Measurements from ENCODE around the gene PROCR. TPM values are rescaled to one million over a fixed set of nuclear protein-coding genes. Genes with fewer than 3 reads are reported as not detected.
"Not testable (repeated sequence)": the region's sequence is repeated elsewhere in the genome, so short reads cannot be mapped to it uniquely, and the experiment has no call there.

PROCR gene
- polyA plus RNA-seq, 1 donor from 2014 or later, result 0.30 TPM

DNA sequence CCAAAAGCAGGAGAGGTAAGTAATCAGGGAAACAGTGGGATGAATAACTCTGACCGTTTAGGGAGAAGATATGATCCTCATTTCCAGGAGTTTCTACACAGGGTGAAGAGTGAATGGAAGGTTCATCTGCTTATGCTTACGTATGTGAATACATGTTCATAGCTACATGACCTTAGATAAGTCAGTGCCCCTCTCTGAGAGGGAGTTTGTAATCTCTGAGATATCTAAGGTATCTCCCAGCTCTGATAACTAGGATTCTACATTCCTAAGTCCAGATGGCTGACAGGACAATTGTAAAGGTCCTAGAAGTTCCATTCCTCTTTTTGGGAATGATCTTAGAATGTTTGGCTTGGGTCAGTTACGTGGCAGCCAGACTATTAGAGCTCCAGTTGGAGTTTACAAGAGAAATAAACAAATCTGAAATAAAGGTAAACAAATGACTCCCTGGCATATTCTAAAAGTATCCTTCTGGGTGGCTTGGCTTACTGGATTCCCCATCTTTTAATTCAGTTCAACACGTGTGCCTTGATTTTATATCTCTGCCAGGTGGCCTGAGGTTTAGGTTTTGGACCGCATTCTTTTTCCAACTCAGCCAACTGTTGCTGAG lies 15.8 kb downstream of the PROCR start:
- Histone ChIP-seq H3K27me3 (ENCODE audit: insufficient read depth, low read depth, low read length) (no peaks in the 10 kb centered on the region), H3K79me2 (replicated peaks; ENCODE audit: insufficient read depth, low read length) (no peaks in the 10 kb centered on the region), H3K27ac (ENCODE audit: low read length) (no peak overlapping the region), H3K36me3 (ENCODE audit: insufficient read depth, low read length) (no peaks in the 10 kb centered on the region), H3K9me2 (ENCODE audit: insufficient read depth, low read length) (no peaks in the 10 kb centered on the region), H3K9ac (ENCODE audit: low read length) (no peak overlapping the region), H4K20me1 (ENCODE audit: insufficient read depth) (no peaks in the 10 kb centered on the region), H3F3A (ENCODE audit: insufficient read depth, low read length, poor library complexity, severe bottlenecking) (no peaks in the 10 kb centered on the region), H3K4me2 (ENCODE audit: low read length) (no peak overlapping the region), H2AFZ (ENCODE audit: low read depth, low read length) (no peak overlapping the region), H3K4me3 (ENCODE audit: low read length) (no peak overlapping the region), H3K9me3 (ENCODE audit: low read length) (no peaks in the 10 kb centered on the region)
- no peak for TF ChIP-seq POLR2AphosphoS5 (IDR thresholded peaks at IDR 0.05)

DNA sequence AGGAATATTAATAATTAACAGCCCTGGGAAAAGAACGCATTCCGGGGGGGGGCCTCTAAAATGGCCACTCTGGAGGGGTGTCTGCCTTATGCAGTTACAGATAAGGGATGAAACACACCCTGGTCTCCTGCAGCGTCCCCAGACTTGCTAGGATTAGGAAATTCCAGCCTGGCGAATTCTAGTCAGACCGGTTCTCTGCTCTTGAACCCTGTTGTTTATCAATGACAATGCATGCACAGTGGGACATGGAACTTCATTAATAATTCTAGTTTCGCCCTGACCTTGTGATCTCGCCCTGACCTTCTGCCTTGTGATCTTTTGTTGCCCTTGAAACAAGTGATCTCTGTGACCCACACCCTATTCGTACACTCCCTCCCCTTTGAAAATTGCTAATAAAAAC lies 17.4 kb downstream of the PROCR start:
- H3K36me3 ChIP-seq (ENCODE audit: insufficient read depth, low read length); H3K4me3 ChIP-seq (ENCODE audit: low read length); H3K4me2 ChIP-seq (ENCODE audit: low read length); H3F3A ChIP-seq (ENCODE audit: insufficient read depth, low read length, poor library complexity, severe bottlenecking); H3K27me3 ChIP-seq (ENCODE audit: insufficient read depth, low read depth, low read length); H3K9me2 ChIP-seq (ENCODE audit: insufficient read depth, low read length); H3K9me3 ChIP-seq (ENCODE audit: low read length); H2AFZ ChIP-seq (ENCODE audit: low read depth, low read length); H3K79me2 ChIP-seq (replicated peaks; ENCODE audit: insufficient read depth, low read length); H3K27ac ChIP-seq (ENCODE audit: low read length); H4K20me1 ChIP-seq (ENCODE audit: insufficient read depth); H3K9ac ChIP-seq (ENCODE audit: low read length): not testable (repeated sequence)

DNA sequence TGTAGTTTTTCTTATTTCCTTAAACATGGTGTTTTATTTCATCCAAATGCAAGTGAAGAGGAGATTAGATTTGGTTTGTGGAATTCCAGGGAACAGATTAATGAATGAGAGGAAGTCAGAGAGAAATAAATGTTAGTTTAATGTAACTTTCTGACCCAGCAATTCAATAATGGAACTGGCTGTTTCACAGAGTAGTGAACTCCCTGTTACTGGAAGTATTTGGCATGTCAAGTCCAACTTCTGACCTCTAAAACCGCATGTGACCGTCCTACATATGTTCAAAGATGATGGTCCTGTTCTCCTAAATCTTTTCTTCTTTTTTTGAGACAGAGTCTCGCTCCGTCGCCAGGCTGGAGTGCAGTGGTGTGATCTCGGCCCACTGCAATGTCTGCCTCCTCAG lies 18.7 kb downstream of the PROCR start:
- Histone ChIP-seq H3K4me3 (ENCODE audit: low read length) (no peak overlapping the region), H2AFZ (ENCODE audit: low read depth, low read length) (no peak overlapping the region), H3K4me2 (ENCODE audit: low read length) (no peak overlapping the region), H3K27me3 (ENCODE audit: insufficient read depth, low read depth, low read length) (no peaks in the 10 kb centered on the region), H3K9me2 (ENCODE audit: insufficient read depth, low read length) (no peaks in the 10 kb centered on the region), H3K79me2 (replicated peaks; ENCODE audit: insufficient read depth, low read length) (no peaks in the 10 kb centered on the region), H4K20me1 (ENCODE audit: insufficient read depth) (no peaks in the 10 kb centered on the region), H3F3A (ENCODE audit: insufficient read depth, low read length, poor library complexity, severe bottlenecking) (no peaks in the 10 kb centered on the region), H3K9me3 (ENCODE audit: low read length) (no peaks in the 10 kb centered on the region), H3K36me3 (ENCODE audit: insufficient read depth, low read length) (no peaks in the 10 kb centered on the region), H3K9ac (ENCODE audit: low read length) (no peak overlapping the region), H3K27ac (ENCODE audit: low read length) (no peak overlapping the region)
- TF ChIP-seq MXI1 (conservative IDR thresholded peaks at IDR 0.05; ENCODE audit: poor library complexity, severe bottlenecking), result no peak
- no peak for TF ChIP-seq RAD21 (conservative IDR thresholded peaks at IDR 0.05)
- TF ChIP-seq, protein P1, sequence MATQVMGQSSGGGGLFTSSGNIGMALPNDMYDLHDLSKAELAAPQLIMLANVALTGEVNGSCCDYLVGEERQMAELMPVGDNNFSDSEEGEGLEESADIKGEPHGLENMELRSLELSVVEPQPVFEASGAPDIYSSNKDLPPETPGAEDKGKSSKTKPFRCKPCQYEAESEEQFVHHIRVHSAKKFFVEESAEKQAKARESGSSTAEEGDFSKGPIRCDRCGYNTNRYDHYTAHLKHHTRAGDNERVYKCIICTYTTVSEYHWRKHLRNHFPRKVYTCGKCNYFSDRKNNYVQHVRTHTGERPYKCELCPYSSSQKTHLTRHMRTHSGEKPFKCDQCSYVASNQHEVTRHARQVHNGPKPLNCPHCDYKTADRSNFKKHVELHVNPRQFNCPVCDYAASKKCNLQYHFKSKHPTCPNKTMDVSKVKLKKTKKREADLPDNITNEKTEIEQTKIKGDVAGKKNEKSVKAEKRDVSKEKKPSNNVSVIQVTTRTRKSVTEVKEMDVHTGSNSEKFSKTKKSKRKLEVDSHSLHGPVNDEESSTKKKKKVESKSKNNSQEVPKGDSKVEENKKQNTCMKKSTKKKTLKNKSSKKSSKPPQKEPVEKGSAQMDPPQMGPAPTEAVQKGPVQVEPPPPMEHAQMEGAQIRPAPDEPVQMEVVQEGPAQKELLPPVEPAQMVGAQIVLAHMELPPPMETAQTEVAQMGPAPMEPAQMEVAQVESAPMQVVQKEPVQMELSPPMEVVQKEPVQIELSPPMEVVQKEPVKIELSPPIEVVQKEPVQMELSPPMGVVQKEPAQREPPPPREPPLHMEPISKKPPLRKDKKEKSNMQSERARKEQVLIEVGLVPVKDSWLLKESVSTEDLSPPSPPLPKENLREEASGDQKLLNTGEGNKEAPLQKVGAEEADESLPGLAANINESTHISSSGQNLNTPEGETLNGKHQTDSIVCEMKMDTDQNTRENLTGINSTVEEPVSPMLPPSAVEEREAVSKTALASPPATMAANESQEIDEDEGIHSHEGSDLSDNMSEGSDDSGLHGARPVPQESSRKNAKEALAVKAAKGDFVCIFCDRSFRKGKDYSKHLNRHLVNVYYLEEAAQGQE (IDR thresholded peaks at IDR 0.05; ENCODE audit: borderline replicate concordance), result no peak
- TF ChIP-seq EP300 (conservative IDR thresholded peaks at IDR 0.05; ENCODE audit: poor library complexity, severe bottlenecking), result no peak
- TF ChIP-seq EZH2 (IDR thresholded peaks at IDR 0.05; ENCODE audit: borderline replicate concordance, insufficient read depth, low read length, poor library complexity, severe bottlenecking), result no peak
- TF ChIP-seq SMC3 (conservative IDR thresholded peaks at IDR 0.05; ENCODE audit: poor library complexity), result no peak
- no peak for TF ChIP-seq TAF1 (IDR thresholded peaks at IDR 0.05; ENCODE audit: low read depth)
- no peak for TF ChIP-seq POLR2AphosphoS5 (IDR thresholded peaks at IDR 0.05)
- TF ChIP-seq, protein P2, sequence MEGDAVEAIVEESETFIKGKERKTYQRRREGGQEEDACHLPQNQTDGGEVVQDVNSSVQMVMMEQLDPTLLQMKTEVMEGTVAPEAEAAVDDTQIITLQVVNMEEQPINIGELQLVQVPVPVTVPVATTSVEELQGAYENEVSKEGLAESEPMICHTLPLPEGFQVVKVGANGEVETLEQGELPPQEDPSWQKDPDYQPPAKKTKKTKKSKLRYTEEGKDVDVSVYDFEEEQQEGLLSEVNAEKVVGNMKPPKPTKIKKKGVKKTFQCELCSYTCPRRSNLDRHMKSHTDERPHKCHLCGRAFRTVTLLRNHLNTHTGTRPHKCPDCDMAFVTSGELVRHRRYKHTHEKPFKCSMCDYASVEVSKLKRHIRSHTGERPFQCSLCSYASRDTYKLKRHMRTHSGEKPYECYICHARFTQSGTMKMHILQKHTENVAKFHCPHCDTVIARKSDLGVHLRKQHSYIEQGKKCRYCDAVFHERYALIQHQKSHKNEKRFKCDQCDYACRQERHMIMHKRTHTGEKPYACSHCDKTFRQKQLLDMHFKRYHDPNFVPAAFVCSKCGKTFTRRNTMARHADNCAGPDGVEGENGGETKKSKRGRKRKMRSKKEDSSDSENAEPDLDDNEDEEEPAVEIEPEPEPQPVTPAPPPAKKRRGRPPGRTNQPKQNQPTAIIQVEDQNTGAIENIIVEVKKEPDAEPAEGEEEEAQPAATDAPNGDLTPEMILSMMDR (IDR thresholded peaks at IDR 0.05; ENCODE audit: poor library complexity, severe bottlenecking), result no peak

Data from neural cell (in vitro differentiated cells).